IPS DF 6.9 (cell line): ENCODE data around the gene TCF12.

ENCODE experiments used
- DNase-seq: peaks from one replicate; pipeline ENCODE4 v3.0.0-alpha.2; 2013; ENCODE audit warnings: low read depth, low spot score
- H3K27ac ChIP-seq: one replicate; pipeline ENCODE4 v1.5.1; 2013; ENCODE audit warnings: low read length, control low read depth
- H3K27me3 ChIP-seq: 2 replicates; pipeline ENCODE4 v1.6.1; 2013; ENCODE audit warnings: mild to moderate bottlenecking, low read length; ENCODE audit not compliant: control insufficient read depth, insufficient read depth
- H3K36me3 ChIP-seq: 2 replicates; pipeline ENCODE4 v1.6.1; 2013; ENCODE audit warnings: low read length; ENCODE audit not compliant: control insufficient read depth, insufficient read depth
- H3K4me1 ChIP-seq: 2 replicates; pipeline ENCODE4 v1.6.1; 2013; ENCODE audit warnings: low read length; ENCODE audit not compliant: control insufficient read depth, insufficient read depth
- H3K4me3 ChIP-seq: 2 replicates; pipeline ENCODE4 v1.5.1; 2013; ENCODE audit warnings: mild to moderate bottlenecking, low read length
- H3K9me3 ChIP-seq: 2 replicates; pipeline ENCODE4 v1.6.1; 2013; ENCODE audit warnings: low read length, inconsistent platforms; ENCODE audit not compliant: control insufficient read depth, insufficient read depth
- WGBS: extraction: QIAGEN DNeasy Blood & Tissue Kit; methylation state at CpG from one replicate; pipeline ENCODE4 v1.1.7; 2013; ENCODE audit warnings: mixed read lengths, missing lambda C conversion rate; ENCODE audit not compliant: insufficient read length, insufficient coverage; 5-methylcytosine and 5-hydroxymethylcytosine counted together

The TCF12 gene

DNA sequence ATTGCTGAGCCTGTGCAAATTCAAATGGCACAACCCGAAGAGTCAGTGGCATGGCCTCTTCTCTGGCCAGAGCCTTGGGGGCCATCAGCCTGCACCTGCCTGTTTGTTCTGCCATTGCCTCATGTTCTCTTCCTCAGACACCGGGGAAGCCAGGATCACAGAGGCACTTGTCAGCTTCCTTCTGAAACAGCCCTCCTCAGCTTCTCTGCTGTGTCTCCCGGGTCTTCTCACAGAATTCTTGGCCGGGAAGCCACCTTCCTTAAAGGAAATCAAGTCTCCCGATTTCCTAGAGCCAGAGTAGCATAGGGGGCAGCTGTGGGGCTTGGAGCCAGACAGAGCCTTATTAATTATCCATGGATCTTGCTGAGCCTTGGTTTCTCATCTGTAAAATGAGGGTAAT is 410.5 kb downstream of the TCF12 start:
- H3K27ac ChIP-seq: no peak overlapping the region
- H3K27me3 ChIP-seq: no peaks in the 10 kb centered on the region
- H3K36me3 ChIP-seq: no peaks in the 10 kb centered on the region
- no peak overlapping the region for H3K4me3 ChIP-seq
- H3K4me1 ChIP-seq: no peaks in the 10 kb centered on the region
- H3K9me3 ChIP-seq: no peaks in the 10 kb centered on the region
- DNase-seq: no peak
- WGBS: no CpG with 5 or more reads among the region's 5 CpGs

DNA sequence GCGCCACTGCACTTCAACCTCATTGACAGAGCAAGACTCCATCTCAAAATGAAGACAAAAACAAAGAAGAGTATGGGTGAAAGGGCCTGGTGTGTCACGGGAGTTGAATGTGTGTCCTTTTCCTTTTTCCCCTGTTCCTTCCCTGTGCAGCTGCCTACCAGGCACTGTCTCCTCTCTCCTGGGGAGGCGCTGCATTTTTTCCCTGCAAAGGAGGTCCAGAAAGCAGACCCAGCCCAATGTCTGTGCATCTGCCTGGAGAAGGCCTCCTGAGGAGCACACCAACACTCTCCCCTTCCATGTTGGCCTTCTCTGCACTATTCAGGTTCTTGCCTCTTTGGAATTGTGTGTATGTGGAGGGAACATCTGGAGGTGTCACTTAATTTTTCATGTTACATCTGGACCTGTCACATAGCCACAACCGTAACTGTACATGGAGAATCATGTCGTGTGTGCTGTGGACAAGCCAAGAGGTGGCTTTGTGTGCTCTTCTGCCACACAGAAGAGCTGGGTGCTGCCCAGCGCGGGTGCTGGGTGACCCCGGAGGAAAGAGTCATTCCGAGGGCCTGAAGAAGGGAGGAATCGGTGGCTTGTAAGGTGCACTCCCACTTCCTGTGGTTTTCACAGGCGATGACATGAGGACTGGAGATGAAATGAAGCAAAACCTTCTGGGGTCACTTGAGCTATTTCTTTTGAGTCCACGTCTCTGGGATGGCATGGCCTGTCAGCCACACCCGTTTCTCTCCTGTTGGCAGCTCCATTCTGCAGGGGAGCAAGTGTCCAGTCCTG is 411.3 kb downstream of the TCF12 start:
- H3K27ac ChIP-seq: no peak overlapping the region
- WGBS: no CpG with 5 or more reads among the region's 13 CpGs
- no peak for DNase-seq

DNA sequence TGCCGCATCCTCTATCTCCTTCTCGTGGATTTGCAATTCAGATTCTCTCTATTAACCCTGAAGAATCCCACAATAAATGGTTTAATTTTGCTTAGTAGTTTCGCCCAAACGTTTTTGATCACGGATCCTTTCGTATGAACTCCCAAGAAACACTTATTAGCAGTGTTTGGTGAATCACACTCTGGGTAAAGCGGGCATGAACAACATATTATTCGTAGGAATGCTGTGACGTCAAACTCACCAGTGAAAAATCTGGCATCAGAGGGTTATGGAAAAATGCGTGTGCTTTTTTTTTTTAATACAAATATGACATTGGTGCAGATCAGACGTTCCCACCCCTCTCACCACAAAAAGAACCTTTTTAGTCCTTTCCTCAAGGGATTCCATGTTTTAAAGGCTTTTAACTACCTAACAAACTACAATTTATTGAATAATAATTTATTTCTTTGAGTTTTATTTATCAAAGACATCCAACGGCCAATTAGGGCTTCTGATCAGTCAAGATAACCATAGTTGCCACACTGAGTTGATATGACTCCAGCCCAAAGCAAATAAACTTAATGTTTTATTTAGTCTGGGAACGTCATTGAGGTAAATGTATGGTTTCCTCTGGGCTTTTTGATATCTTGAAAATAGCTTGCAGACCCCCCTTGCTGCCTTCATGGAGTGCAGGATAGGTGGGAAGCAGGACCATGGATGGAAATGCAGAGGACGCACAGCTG is 412.3 kb downstream of the TCF12 start:
- Histone ChIP-seq H3K36me3 (no peaks in the 10 kb centered on the region), H3K27ac (no peak overlapping the region), H3K27me3 (no peaks in the 10 kb centered on the region), H3K9me3 (no peaks in the 10 kb centered on the region), H3K4me1 (no peaks in the 10 kb centered on the region; the same call in 1 of the 2 replicates), H3K4me3 (no peak overlapping the region)
- WGBS: no CpG with 5 or more reads among the region's 14 CpGs
- no peak for DNase-seq

More for the DNA sequence above, 411.3 kb downstream of the TCF12 start:
- no peaks in the 10 kb centered on the region for H3K9me3 ChIP-seq
- H3K4me1 ChIP-seq: no peaks in the 10 kb centered on the region; the same call in 1 of the 2 replicates
- H3K4me3 ChIP-seq: no peak overlapping the region
- no peaks in the 10 kb centered on the region for H3K27me3 ChIP-seq
- no peaks in the 10 kb centered on the region for H3K36me3 ChIP-seq

DNA sequence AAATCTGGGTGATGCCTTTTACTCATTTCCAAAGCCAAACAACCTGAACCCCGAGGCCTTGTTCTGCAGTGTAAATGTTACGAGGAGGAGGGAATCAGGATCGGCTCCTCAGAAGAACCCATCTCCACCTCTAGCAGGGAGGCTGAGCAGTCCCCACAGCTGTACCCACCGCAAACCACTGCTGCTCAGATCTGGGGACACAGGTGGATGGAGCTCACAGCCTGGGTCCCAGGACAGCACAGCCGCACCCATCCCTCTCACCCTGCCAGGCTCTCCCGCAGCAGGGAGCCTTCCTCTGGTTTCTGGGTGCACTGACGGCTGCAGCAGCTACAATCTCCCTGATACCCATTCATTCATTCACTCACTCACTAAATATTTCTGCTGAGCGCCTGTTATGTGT is 413.9 kb downstream of the TCF12 start:
- Histone ChIP-seq H3K4me1 (no peaks in the 10 kb centered on the region; the same call in 1 of the 2 replicates), H3K4me3 (no peak overlapping the region), H3K9me3 (no peaks in the 10 kb centered on the region), H3K27ac (no peak overlapping the region), H3K36me3 (no peaks in the 10 kb centered on the region), H3K27me3 (no peaks in the 10 kb centered on the region)
- no peak for DNase-seq
- no CpG with 5 or more reads among the region's 8 CpGs for WGBS

DNA sequence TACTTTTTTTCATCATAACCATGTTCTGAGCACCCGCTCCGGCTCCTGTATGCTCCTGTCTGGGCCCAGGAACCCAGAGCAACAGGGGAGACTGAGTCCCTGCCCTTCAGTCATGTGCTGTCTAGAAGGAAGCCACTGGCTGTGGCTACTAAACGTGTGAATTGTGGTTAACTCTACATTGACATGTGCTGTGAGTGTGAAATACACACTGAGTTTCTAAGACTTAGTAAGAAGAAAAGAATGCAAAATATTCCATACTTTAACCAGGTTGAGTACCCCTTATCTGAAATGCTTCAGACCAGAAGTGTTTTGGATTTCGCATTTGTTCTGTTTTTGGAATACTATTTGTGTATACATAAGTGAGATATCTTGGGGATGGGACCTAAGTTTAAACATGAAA is 415.0 kb downstream of the TCF12 start:
- H3K4me1 ChIP-seq: no peaks in the 10 kb centered on the region; the same call in 1 of the 2 replicates
- no peaks in the 10 kb centered on the region for H3K9me3 ChIP-seq
- DNase-seq: no peak
- WGBS: no CpG with 5 or more reads among the region's 4 CpGs
- H3K27ac ChIP-seq: no peak overlapping the region
- H3K36me3 ChIP-seq: no peaks in the 10 kb centered on the region
- no peaks in the 10 kb centered on the region for H3K27me3 ChIP-seq
- H3K4me3 ChIP-seq: no peak overlapping the region

DNA sequence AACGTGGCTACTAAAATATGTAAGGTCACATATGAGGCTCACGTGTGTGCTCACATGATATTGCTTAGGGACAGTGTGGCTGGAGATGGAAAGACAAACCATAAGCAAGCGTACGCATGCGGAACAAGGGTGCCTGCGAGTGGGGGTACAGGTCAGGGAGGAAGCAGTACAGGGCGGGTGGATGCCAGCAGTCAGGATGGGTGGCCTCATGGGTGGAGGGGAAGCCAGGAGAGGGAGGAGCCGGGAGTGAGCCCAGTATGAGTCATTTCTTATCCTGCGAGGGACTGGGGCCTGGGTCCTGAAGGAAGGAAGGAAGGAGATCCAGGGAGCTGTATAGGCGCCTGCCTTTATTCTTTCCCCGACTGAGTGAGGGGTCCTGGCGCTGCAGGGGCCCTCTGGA is 415.8 kb downstream of the TCF12 start:
- Histone ChIP-seq H3K4me3 (no peak overlapping the region), H3K4me1 (no peaks in the 10 kb centered on the region; the same call in 1 of the 2 replicates), H3K27me3 (no peaks in the 10 kb centered on the region), H3K9me3 (no peaks in the 10 kb centered on the region), H3K27ac (no peak overlapping the region), H3K36me3 (no peaks in the 10 kb centered on the region)
- WGBS: no CpG with 5 or more reads among the region's 12 CpGs
- DNase-seq: no peak

DNA sequence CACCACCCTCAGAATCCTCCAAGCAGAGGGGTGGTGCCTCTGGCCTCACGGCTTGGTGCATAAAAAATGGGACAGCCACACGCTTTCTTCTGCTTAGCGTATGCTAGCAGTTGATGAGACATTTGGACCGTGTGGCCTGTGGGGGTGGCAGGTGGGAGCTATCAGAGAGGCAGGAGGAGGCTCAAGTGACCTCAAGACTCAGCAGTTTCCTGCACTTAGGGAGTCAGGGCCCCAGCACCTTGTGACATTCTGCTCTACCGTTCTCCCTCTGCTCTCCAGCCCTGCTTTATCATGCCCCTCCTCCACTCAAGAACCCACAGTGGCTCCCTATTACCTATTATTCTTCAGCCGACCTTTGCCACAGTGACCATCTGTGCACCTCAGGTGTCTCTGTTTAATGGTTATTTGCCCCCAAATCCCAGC is 416.9 kb downstream of the TCF12 start:
- Histone ChIP-seq H3K27ac (no peak overlapping the region), H3K4me3 (no peak overlapping the region), H3K36me3 (no peaks in the 10 kb centered on the region), H3K27me3 (no peaks in the 10 kb centered on the region), H3K4me1 (no peaks in the 10 kb centered on the region; the same call in 1 of the 2 replicates), H3K9me3 (no peaks in the 10 kb centered on the region)
- WGBS: no CpG with 5 or more reads among the region's 6 CpGs
- no peak for DNase-seq

DNA sequence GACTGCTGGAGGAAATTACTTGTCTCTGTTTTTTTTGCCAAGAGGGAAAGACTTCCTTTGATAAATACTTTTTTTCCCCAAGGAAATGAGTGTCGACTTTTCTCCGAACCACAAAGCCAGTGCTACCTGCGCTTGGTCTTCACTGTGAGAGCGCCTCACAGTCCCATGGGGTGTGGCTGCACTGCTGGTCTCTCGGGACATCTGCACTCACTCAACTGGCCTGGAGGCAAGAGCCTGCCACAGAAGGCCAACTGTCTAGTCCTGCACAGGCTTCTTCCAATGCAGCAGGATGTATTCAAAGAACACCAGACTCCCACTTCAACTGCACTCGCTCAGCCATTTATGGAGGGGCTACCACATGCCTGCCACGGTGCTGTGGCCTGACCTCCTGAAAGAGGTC is 417.3 kb downstream of the TCF12 start:
- Histone ChIP-seq H3K9me3 (no peaks in the 10 kb centered on the region), H3K4me3 (no peak overlapping the region), H3K27ac (no peak overlapping the region), H3K4me1 (no peaks in the 10 kb centered on the region; the same call in 1 of the 2 replicates), H3K27me3 (no peaks in the 10 kb centered on the region), H3K36me3 (no peaks in the 10 kb centered on the region)
- WGBS: no CpG with 5 or more reads among the region's 7 CpGs
- no peak for DNase-seq

DNA sequence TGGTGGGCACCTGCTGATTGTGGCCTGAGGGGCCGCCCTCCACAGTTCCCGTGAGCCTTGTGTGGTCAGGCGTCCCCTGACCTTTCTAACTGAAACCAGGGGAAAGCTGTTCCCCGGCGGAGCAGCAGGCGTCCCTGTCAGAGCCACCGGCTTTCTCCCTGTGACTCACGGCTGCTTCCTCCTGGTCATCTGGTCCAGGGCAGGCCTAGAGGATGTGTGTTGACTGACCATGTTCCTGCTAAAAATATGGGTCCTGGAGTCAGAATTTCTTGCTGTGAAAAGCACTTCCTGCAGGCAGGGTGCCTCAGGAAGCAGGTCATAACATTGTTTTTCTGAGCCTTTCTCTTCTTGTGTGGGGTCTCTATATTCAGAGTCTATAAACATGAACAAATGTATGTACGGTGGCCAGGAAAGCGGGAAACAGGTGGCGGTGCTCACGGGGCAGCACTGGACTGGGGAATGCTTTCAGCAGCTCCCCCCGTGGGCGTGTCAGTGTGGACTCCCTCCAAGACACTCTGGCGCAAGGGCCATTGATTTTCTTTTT is 419.5 kb downstream of the TCF12 start:
- Histone ChIP-seq H3K27ac (no peak overlapping the region), H3K36me3 (no peaks in the 10 kb centered on the region), H3K4me1 (no peaks in the 10 kb centered on the region; the same call in 1 of the 2 replicates), H3K27me3 (no peaks in the 10 kb centered on the region), H3K9me3 (no peaks in the 10 kb centered on the region), H3K4me3 (no peak overlapping the region)
- WGBS: no CpG with 5 or more reads among the region's 15 CpGs
- no peak for DNase-seq

DNA sequence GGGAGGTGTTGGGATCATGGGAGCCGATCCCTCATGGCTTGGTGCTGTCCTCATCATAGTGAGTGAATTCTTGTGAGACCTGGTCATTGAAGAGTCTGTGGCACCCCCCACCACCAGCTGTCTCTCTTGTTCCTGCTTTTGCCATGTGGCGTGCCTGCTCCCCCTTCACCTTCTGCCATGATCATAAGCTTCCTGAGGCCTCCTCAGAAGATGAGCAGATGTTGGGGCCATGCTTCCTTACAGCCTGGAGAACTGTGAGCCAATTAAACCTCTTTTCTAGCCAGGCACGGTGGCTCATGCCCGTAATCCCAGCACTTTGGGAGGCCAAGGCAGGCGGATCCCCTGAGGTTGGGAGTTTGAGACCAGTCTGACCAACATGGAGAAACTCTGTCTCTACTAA is 420.9 kb downstream of the TCF12 start:
- DNase-seq: no peak
- Histone ChIP-seq H3K36me3 (no peaks in the 10 kb centered on the region), H3K4me3 (no peak overlapping the region), H3K27me3 (no peaks in the 10 kb centered on the region), H3K9me3 (no peaks in the 10 kb centered on the region), H3K4me1 (no peaks in the 10 kb centered on the region), H3K27ac (no peak overlapping the region)
- no CpG with 5 or more reads among the region's 5 CpGs for WGBS
